GM19395 (cell line): ENCODE data around the gene VTI1A.
"Not testable (repeated sequence)": the region's sequence is repeated elsewhere in the genome, so short reads cannot be mapped to it uniquely, and the experiment has no call there.

Experiments used
- ATAC-seq: cut with Tn5 transposase; IDR thresholded peaks from one replicate; pipeline ENCODE4 v1.9.1; 2021; ENCODE audit warnings: mild to moderate bottlenecking, moderate library complexity; ENCODE audit not compliant: unreplicated experiment

Gene VTI1A

GRCh38 chr10:112842832-112843360, 395.9 kb downstream of the VTI1A start:
- peak; percentile 97 for ATAC-seq

GRCh38 chr10:112843623-112844022, 396.6 kb downstream of the VTI1A start:
- ATAC-seq: no peak

- ATAC-seq: no peak
Measured at GRCh38 chr10:112844681-112845544, 397.9 kb downstream of the VTI1A start.

GRCh38 chr10:112847778-112848177, 400.8 kb downstream of the VTI1A start:
- ATAC-seq: no peak

GRCh38 chr10:112848228-112848627, 401.2 kb downstream of the VTI1A start:
- no peak for ATAC-seq

- ATAC-seq: no peak
Measured at GRCh38 chr10:112848868-112849430, 401.9 kb downstream of the VTI1A start.

- no peak for ATAC-seq
Measured at GRCh38 chr10:112849546-112849945, 402.5 kb downstream of the VTI1A start.

DNA sequence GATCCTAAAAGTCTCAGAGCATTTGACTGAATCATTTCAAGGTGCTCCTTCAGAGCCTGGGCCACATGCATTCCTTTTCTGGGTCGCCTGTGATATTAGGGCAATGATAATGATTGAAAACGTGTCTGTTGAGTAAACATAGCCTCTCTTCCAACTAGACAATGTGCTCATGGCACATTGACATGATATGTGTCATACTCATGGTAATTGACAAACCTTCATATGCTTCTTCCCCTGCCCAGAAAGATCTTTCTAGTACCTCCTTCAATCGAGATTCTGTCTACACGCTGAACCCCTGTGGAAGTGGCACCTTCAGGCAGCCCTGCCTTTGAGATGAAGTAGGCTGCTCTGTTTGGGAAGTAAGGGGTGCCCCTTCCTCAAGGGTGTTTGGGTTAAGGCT, 404.2 kb downstream of the VTI1A start:
- ATAC-seq: no peak

DNA sequence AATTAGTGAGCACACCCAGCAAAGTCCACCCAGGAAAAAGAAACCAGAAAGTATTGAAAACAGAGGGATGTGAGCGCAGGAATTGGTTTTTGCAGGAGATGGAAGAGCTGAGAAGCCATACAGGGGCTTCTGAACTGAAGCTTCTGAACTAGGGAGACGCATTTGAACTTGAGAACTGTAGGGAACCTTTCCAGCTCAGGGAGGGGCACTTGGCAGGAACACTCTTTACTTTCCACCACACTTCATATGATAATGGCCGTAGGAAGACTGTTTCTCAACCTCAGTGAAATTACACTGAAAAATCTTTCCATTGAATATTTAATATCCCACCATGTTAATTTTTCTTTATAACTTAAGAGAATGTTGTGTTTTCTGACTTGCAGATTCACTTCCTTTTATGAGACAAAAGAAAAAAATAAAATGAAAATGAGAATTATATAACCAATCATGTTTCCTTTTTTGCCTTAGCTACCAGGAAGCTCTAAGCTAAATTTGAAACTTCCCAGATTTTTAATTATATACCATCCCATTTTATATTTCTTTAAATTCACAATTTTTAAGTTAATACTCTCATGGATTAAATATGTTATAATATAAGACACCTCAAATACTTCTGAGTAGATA, 404.7 kb downstream of the VTI1A start:
- no peak for ATAC-seq

DNA sequence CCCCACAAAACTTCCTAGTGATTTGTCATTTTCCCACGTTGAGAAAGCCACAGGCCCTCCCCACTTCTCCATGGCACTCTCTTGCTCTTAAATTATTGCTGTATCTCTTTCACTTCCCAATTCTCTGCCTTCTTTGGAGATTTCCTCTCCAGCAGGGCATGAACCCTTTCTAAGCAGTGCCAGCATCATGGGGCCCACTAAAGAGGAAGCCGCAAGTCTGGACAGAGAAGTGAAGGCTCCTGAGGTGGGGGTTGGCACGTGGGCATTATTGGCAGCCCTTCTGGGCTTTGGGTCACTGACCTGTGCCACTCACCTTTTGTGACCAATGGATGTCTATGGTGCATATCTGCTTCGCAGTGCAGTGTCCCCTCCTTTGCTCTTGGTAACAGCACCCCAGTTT, 405.3 kb downstream of the VTI1A start:
- no peak for ATAC-seq

GRCh38 chr10:112855134-112855533, 408.1 kb downstream of the VTI1A start:
- no peak for ATAC-seq

DNA sequence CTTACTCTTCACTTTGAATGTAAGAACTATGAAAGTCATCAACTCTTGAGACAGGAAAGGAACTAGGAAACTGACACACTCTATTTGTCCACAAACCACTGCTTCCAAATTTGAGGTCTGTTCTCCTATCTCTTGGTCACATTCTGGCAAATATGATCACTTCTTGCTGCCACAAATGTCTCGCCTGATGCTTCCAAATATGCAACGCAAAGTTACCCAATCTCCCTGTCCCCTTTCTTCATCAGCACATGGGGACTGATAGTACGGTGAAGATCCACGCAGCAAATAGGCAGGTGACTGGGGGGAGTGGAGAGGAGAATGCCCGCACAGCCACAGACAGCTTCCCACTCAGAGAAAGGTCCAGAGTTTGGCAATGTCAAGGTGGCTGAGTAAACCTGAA, 410.5 kb downstream of the VTI1A start:
- ATAC-seq: no peak

DNA sequence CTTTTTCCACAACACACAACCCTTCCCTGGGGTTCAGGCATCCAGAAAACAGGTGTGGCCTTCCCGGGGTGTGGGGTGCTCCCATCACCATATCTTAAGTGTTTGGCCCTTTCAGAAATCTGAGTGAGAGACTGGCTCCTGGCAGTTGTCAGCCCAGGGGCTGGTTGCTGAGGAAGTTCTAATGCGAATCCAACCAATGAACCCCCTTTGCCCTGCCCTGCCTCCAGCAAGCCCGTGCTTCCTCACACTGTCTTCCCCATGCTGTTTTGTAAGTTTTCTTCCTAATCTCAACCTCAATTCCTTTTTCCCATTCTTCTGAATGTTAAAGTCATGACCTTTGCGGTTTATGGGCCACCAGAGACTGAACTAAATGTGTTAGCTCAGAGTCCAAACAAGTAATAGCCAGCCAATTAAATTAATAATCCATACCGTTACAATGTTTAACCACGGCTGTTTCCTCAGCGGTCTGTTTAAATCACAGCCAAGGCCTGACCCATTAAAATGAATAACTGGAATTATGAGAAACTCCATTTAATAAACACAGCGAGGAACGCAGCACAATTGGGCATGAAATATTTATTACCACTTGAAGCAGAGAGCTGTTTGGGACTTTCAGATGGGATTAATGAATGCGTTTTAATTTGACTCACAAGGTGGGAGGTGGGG, 412.1 kb downstream of the VTI1A start:
- no peak for ATAC-seq

DNA sequence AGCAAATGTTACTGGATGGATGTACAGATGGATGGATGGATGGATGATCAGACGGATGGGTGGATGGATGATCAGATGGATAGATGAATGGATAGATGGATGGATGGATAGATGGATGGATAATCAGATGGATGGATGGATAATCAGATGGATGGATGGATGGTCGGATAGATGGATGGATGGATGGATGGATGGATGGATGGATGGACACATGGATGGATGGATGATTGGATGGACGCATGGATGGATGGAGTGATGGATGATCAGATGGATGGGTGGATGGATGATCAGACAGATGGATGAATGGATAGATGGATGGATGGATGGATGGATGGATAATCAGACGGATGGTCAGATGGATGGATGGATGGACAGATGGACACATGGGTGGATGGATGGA, 412.8 kb downstream of the VTI1A start:
- ATAC-seq: no peak

- not testable (repeated sequence) for ATAC-seq
Measured at GRCh38 chr10:112863461-112863860, 416.4 kb downstream of the VTI1A start.
